Trophoblast cell (in vitro differentiated cells and primary cell): ENCODE results near the gene PLXNA2.

Experiments used
- DNase-seq, 2 donors: peaks; one replicate each; pipeline ENCODE4 v3.0.0-alpha.2; 2016
- H2AFZ ChIP-seq: 2 replicates; pipeline ENCODE4 v1.6.1; 2013; ENCODE audit warnings: low read length, moderate library complexity, mild to moderate bottlenecking; ENCODE audit not compliant: insufficient read depth, poor library complexity
- H2AK5ac ChIP-seq: 2 replicates; pipeline ENCODE4 v1.6.1; 2013; ENCODE audit warnings: mild to moderate bottlenecking, low read length
- H2BK120ac ChIP-seq: 2 replicates; pipeline ENCODE4 v1.6.1; 2013; ENCODE audit warnings: low read length, mild to moderate bottlenecking, moderate library complexity; ENCODE audit not compliant: insufficient read depth, poor library complexity
- H2BK12ac ChIP-seq: 2 replicates; pipeline ENCODE4 v1.6.1; 2013; ENCODE audit warnings: mild to moderate bottlenecking, low read length, moderate library complexity
- H2BK5ac ChIP-seq: 2 replicates; pipeline ENCODE4 v1.6.1; 2013; ENCODE audit warnings: low read length, low read depth, moderate library complexity, mild to moderate bottlenecking; ENCODE audit not compliant: poor library complexity
- H3K14ac ChIP-seq: 2 replicates; pipeline ENCODE4 v1.6.1; 2013; ENCODE audit warnings: mild to moderate bottlenecking, low read length
- H3K18ac ChIP-seq: 2 replicates; pipeline ENCODE4 v1.6.1; 2013; ENCODE audit warnings: mild to moderate bottlenecking, low read length
- H3K23ac ChIP-seq: 2 replicates; pipeline ENCODE4 v1.6.1; 2013; ENCODE audit warnings: low read length
- H3K27ac ChIP-seq: 2 replicates; pipeline ENCODE4 v1.5.1; 2013; ENCODE audit warnings: low read depth, mild to moderate bottlenecking, inconsistent platforms, low read length, moderate library complexity
- H3K27me3 ChIP-seq: 2 replicates; pipeline ENCODE4 v1.6.1; 2013; ENCODE audit warnings: inconsistent platforms, mild to moderate bottlenecking, low read length, moderate library complexity; ENCODE audit not compliant: insufficient read depth
- H3K36me3 ChIP-seq, 2 experiments: 1 replicate in 1 of 2; 2 replicates in 1 of 2; pipeline ENCODE4 v1.6.1; 2013; ENCODE audit warnings: low read length in 2 of 2, mild to moderate bottlenecking in 2 of 2, moderate library complexity in 1 of 2; ENCODE audit not compliant: insufficient read depth in 2 of 2, control insufficient read depth in 1 of 2
- H3K4ac ChIP-seq: 2 replicates; pipeline ENCODE4 v1.6.1; 2013; ENCODE audit warnings: low read depth, mild to moderate bottlenecking, low read length, moderate library complexity
- H3K4me1 ChIP-seq, 2 experiments: 1 replicate in 1 of 2; 2 replicates in 1 of 2; pipeline ENCODE4 v1.6.1; 2013; ENCODE audit warnings: low read length in 2 of 2, mild to moderate bottlenecking in 2 of 2, moderate library complexity in 1 of 2; ENCODE audit not compliant: insufficient read depth in 2 of 2, control insufficient read depth in 1 of 2
- H3K4me2 ChIP-seq: 2 replicates; pipeline ENCODE4 v1.6.1; 2013; ENCODE audit warnings: inconsistent platforms, mild to moderate bottlenecking, low read length, moderate library complexity
- H3K4me3 ChIP-seq: 2 replicates; pipeline ENCODE4 v1.5.1; 2013; ENCODE audit warnings: mild to moderate bottlenecking, low read depth, low read length, inconsistent platforms
- H3K79me1 ChIP-seq: one replicate; pipeline ENCODE4 v1.6.1; 2013; ENCODE audit warnings: low read length
- H3K79me2 ChIP-seq: 2 replicates; pipeline ENCODE4 v1.6.1; 2013; ENCODE audit warnings: low read length, mild to moderate bottlenecking; ENCODE audit not compliant: control insufficient read depth, insufficient read depth, poor library complexity
- H3K9ac ChIP-seq: 2 replicates; pipeline ENCODE4 v1.6.1; 2013; ENCODE audit warnings: mild to moderate bottlenecking, low read length
- H3K9me3 ChIP-seq: 2 replicates; pipeline ENCODE4 v1.6.1; 2013; ENCODE audit warnings: low read depth, mild to moderate bottlenecking, control low read depth, inconsistent platforms, low read length; ENCODE audit not compliant: insufficient read depth
- H4K12ac ChIP-seq: 2 replicates; pipeline ENCODE4 v1.6.1; 2013; ENCODE audit warnings: low read depth, mild to moderate bottlenecking, low read length, moderate library complexity
- H4K8ac ChIP-seq: 2 replicates; pipeline ENCODE4 v1.6.1; 2013; ENCODE audit warnings: low read depth, mild to moderate bottlenecking, low read length, moderate library complexity
- H4K91ac ChIP-seq: one replicate; pipeline ENCODE4 v1.6.1; 2013; ENCODE audit warnings: low read depth, mild to moderate bottlenecking, low read length, moderate library complexity
- WGBS: extraction: QIAGEN DNeasy Blood & Tissue Kit; methylation state at CpG from one replicate; pipeline ENCODE4 v1.1.7; 2013; ENCODE audit warnings: missing lambda C conversion rate; ENCODE audit not compliant: insufficient read length, insufficient coverage; ENCODE audit errors: extremely low coverage; 5-methylcytosine and 5-hydroxymethylcytosine counted together

The PLXNA2 gene

GRCh38 chr1:208176649-208177048 is 67.5 kb downstream of the PLXNA2 start:
- H4K91ac ChIP-seq, result no peak overlapping the region
- peaks cover 15 to 33% of the 10 kb centered on the region in 2 experiments for H3K4me1 ChIP-seq
- no peak overlapping the region for H2BK120ac ChIP-seq
- H3K14ac ChIP-seq, result no peak overlapping the region
- no peak overlapping the region for H4K8ac ChIP-seq
- H3K9me3 ChIP-seq, result no peaks in the 10 kb centered on the region
- DNase-seq, result no peak
- H2AFZ ChIP-seq, result no peak overlapping the region
- no peak overlapping the region for H4K12ac ChIP-seq
- no peak overlapping the region for H3K4ac ChIP-seq
- no peak overlapping the region for H3K4me2 ChIP-seq
- H2BK5ac ChIP-seq, result no peak overlapping the region
- no peaks in the 10 kb centered on the region for H3K79me2 ChIP-seq
- no peak overlapping the region for H3K9ac ChIP-seq
- no peaks in the 10 kb centered on the region for H3K27me3 ChIP-seq
- no peak overlapping the region for H3K23ac ChIP-seq
- peaks cover 15% of the 10 kb centered on the region in 2 experiments for H3K36me3 ChIP-seq
- no peak overlapping the region for H3K4me3 ChIP-seq
- H2AK5ac ChIP-seq, result no peak overlapping the region
- peak overlapping the region; percentile 8 for H3K18ac ChIP-seq
- peaks cover 8% of the 10 kb centered on the region for H3K79me1 ChIP-seq
- H3K27ac ChIP-seq, result no peak overlapping the region
- WGBS, result no CpG with 5 or more reads among the region's 3 CpGs
- no peak overlapping the region for H2BK12ac ChIP-seq

GRCh38 chr1:208175508-208175895 is 68.7 kb downstream of the PLXNA2 start:
- Histone ChIP-seq H3K4me2 (no peak overlapping the region), H3K4me3 (no peak overlapping the region), H2AFZ (no peak overlapping the region), H2AK5ac (no peak overlapping the region), H3K79me2 (no peaks in the 10 kb centered on the region), H2BK12ac (no peak overlapping the region), H3K4ac (no peak overlapping the region), H3K18ac (no peak overlapping the region), H3K79me1 (peaks cover 3% of the 10 kb centered on the region), H3K27me3 (no peaks in the 10 kb centered on the region), H3K9me3 (no peaks in the 10 kb centered on the region), H4K12ac (no peak overlapping the region), H3K36me3 (peaks cover 13 to 18% of the 10 kb centered on the region in 2 experiments), H3K4me1 (peaks cover 15 to 33% of the 10 kb centered on the region in 2 experiments), H4K8ac (no peak overlapping the region), H2BK5ac (no peak overlapping the region), H3K9ac (no peak overlapping the region), H4K91ac (no peak overlapping the region), H2BK120ac (no peak overlapping the region), H3K23ac (no peak overlapping the region), H3K14ac (no peak overlapping the region), H3K27ac (no peak overlapping the region)
- no peak for DNase-seq

GRCh38 chr1:208174731-208175507 is 69.3 kb downstream of the PLXNA2 start:
- Histone ChIP-seq H4K12ac (no peak overlapping the region), H3K14ac (no peak overlapping the region), H3K18ac (peak overlapping the region; percentile 12), H3K27me3 (no peaks in the 10 kb centered on the region), H3K27ac (no peak overlapping the region), H3K4me2 (no peak overlapping the region), H3K79me1 (peaks cover 3% of the 10 kb centered on the region), H3K9ac (no peak overlapping the region), H2BK120ac (no peak overlapping the region), H3K36me3 (peaks cover 13 to 19% of the 10 kb centered on the region in 2 experiments), H3K4me1 (peaks cover 15 to 30% of the 10 kb centered on the region in 2 experiments), H3K79me2 (no peaks in the 10 kb centered on the region), H2AFZ (no peak overlapping the region), H3K4ac (no peak overlapping the region), H2AK5ac (no peak overlapping the region), H2BK5ac (no peak overlapping the region), H4K8ac (no peak overlapping the region), H4K91ac (no peak overlapping the region), H2BK12ac (no peak overlapping the region), H3K9me3 (no peaks in the 10 kb centered on the region), H3K4me3 (no peak overlapping the region), H3K23ac (no peak overlapping the region)
- DNase-seq, result peak; percentile 62 to 63
- WGBS, result no CpG with 5 or more reads among the region's 6 CpGs

- H4K91ac ChIP-seq, result no peak overlapping the region
- H2AFZ ChIP-seq, result no peak overlapping the region
- H3K9ac ChIP-seq, result no peak overlapping the region
- H3K18ac ChIP-seq, result no peak overlapping the region
- no peak overlapping the region for H3K4me2 ChIP-seq
- no CpG with 5 or more reads among the region's 5 CpGs for WGBS
- no peak overlapping the region for H3K23ac ChIP-seq
- H3K79me1 ChIP-seq, result peaks cover 3% of the 10 kb centered on the region
- no peak overlapping the region for H3K4me3 ChIP-seq
- no peak overlapping the region for H2BK5ac ChIP-seq
- no peak overlapping the region for H2AK5ac ChIP-seq
- peaks cover 13 to 21% of the 10 kb centered on the region in 2 experiments for H3K36me3 ChIP-seq
- no peak overlapping the region for H3K14ac ChIP-seq
- peaks cover 15 to 27% of the 10 kb centered on the region in 2 experiments for H3K4me1 ChIP-seq
- H4K12ac ChIP-seq, result no peak overlapping the region
- H4K8ac ChIP-seq, result no peak overlapping the region
- H3K4ac ChIP-seq, result no peak overlapping the region
- no peaks in the 10 kb centered on the region for H3K79me2 ChIP-seq
- H3K27me3 ChIP-seq, result no peaks in the 10 kb centered on the region
- H2BK12ac ChIP-seq, result no peak overlapping the region
- no peak overlapping the region for H3K27ac ChIP-seq
- no peaks in the 10 kb centered on the region for H3K9me3 ChIP-seq
- H2BK120ac ChIP-seq, result no peak overlapping the region
- peak; percentile 27 to 35 for DNase-seq
These were observed 70.0 kb downstream of the PLXNA2 start for GRCh38 chr1:208174200-208174599.
